Cardiac septum (tissue), 1 donor: ENCODE results near the gene UTS2R. TPM values are rescaled to one million over a fixed set of nuclear protein-coding genes. Genes with fewer than 3 reads are reported as not detected.

Experiments used
- DNase-seq: peaks from one replicate; pipeline ENCODE4 v3.0.0-alpha.2; 2020; ENCODE audit warnings: low spot score
- intact Hi-C: fragments of 100-400 bp; cut with DNase I; formaldehyde crosslinking; loops from one replicate; pipeline ENCODE4 v1.14.0; 2022
- long read RNA-seq: library from polyadenylated mRNA; unstranded; transcript quantifications from one replicate; pipeline ENCODE4 v2.0.0, GENCODE V29; 2021
- total RNA-seq: library from RNA; stranded (reverse); fragmentation: NEBNext Ultra II Directional; extraction: Animal tissue kit (Norgen Biotek cat#: 25700); gene quantifications from one replicate; pipeline ENCODE4 v1.2.1, GENCODE V29; 2021
- donor health status: DM: no; HTN: no; CAD: no.

Gene UTS2R
- 0.51 TPM for total RNA-seq
- long read RNA-seq = 0 reads

DNA sequence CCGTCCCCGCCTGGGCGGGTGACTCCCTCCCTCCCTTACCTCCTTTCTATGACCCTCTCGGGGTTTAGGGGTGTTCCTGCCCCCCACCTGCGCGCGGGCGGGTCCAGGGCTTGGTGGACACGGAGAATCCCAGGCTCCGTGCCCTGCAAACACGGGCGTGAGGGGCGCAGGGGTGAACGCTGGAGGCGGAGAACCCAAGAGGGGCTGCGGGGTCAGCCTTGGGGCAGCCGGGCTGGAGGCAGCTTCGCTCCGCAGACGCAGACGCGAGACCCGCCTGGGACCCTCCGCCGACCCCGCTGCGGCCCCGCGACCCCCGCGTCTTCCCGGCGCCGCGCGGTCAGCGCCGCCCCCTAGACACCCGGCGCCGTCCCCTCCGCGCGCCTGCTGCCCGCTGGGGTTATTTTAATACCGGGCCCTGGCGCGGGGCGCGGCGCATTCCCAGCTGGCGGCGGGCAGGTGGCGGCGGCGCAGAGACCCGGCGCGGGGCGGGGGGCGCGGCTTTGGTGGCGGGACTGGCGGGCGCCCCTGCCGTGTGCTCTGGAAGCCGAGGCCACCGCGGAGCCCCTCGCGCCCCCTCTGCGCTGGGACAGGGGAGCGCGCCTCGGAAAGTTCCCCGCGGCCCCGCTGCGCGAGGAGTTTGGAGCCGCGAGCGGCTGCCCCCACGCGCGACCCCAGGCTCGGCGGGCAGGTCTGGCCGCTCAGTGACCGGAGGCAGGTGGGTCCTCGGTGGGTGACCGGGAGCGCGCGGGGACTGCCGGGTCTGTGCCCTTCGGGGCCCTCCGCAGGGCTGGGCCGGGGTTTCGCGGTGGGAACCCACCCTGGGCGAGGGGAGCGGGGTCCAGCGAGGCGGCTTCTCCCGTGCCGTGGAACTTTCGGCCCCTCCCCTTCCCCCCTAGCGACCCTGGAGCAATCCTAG, at the start of gene UTS2R:
TSS of gene UTS2R (plus strand) at position 433 of the 916 bp plus-strand sequence. CDS start 2,560 bp downstream, outside the sequence.
- intact Hi-C loops = no loop called here
- no peak for DNase-seq

DNA sequence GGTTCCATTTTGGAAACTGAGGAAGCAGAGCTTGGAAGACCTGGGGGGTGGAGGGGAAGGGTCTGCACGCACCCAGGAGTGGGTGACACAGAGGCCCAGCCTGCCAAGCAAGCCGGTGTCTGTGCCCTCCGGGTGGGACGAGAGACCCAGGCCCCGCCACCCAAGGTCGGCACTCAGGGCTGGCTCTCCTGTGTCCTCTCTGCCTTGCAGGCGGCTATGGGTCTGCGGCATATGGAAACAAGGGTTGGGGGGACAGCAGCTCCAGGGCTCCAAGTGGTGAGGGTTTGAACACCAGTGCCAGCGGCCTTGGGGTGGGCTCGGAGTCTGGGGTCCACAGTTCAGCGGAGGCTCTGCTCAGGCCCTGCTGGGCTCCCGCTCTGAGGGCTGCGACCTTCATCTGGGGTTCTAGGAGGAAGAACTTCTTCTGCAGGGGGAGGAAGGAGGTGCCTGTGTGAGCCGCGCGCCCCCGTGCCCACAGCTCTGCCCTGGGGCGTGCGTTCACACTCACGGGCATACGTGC, 49.6 kb upstream of the UTS2R start:
- intact Hi-C loops = loop anchor here (2.0 to 5.0 kb wide), 2 partner anchors 85 to 115 kb away; no protein-coding TSS in a partner anchor
- DNase-seq = no peak

DNA sequence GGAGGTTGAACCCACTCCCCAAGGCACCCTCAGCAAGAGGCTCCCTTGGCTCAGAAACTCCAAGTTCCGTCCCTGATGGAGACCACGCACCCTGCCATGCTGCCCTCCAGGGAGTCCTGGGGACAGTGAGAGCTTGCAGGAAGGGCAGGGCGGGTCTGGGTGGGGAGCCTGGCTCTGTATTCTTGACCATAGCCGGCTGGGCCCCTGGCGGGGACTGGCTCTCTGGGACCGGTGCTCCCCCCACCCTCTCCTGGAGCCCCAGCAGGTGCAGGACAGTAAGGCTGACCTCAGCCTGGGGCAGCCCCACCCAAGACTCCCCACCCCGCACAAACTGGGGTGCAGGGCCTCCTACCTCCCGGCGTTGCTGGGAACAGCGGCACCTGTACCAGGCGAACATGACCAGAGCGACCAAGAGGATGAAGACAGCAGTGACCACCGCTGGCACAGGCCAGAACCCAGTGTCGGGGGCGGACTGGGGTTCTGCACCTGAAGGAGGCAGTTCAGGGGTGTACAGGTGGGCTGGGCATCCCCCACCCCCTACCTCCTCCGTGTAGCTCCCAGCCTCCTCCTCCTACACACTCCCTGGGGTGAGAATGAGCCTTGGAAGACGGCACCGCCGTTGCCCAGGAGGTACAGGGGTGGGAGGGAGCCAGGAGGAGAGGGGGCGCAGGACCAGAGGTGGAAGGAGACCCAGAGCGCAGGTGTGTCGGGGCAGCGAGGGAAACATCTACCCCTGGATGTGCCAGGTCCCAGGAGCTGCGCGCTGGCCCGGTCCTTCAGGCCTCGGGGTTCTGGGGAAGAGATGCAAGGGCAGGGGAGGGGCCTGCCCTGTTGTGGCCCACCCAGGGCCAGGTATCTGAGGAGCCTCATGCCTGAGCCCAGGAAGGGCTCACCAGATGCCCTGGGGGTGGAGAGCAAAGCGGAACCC, 48.8 kb upstream of the UTS2R start:
- intact Hi-C loops = loop anchor here (5.0 kb wide), 1 partner anchor 115 kb away; no protein-coding TSS in a partner anchor
- DNase-seq = no peak

DNA sequence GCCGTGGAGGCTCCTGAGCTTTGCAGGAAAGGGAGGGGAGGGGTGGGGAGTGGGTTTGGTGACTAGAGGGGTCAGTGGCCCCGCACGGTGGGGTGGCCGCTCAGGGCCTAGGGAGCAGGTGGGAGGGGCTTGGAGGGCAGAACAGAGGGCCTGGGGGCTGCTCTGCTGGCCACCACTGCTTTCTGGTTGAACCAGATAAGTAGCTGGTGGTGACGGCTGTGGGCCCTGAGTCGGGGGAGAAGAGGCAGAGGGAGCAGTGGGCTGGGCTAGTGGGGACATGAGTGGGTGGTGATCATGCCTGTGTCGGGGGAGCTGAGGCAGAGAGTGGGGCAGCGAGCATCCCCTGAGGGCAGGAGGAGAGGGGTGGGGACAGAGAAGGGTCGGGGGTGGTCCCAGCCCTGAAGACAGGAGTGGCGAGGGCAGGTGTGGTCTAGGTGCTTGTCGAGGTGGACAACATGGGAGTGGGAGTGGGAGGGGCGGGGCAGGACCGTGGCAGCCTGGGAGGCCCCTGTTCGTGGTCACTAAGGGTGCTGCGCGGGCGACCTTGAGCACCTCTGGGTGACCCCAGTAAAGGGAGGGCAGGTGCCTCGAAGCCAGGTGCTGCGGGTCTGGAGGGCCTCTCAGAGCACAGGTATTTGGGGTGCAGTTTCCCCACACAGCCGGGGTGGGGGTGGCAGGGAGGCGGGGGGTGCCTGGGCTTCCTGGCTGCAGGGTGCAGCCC, 47.9 kb upstream of the UTS2R start:
- DNase-seq = no peak
- intact Hi-C loops = loop anchor here (5.0 kb wide), 1 partner anchor 116 kb away; no protein-coding TSS in a partner anchor

DNA sequence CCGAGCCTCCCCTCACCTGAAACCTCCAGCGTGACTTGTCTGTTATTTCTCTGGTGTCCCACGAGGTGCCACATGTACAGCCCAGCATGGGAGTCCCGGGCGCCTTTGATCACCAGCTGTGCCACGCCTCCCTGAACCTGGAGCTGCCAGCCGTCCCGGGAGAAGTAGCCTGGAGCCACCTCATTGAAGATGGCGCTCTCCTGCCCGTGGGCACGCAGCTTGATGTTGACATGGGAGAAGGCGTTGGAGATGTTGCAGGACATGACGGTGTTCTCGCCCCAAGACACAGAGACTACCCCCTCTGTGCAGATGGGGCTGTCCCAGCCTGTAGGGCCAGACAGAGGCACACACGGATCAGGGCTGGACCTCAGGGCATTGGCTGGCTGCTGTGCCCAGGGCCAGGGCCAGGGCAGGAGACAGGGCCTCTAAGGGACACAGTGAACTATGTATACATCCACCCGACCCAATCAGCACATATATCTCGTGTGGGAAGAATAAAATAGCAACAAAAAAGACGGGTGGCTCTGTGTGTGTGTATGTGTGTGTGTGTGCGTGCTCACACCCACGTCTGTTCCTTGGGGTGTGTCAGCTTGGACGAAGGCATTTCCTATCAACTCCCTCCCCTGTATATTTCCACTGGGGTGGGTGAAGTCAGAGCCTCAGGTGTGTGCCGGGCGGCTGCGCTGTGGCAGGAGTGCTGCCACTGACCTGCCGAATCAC, 46.8 kb upstream of the UTS2R start:
- intact Hi-C loops = loop anchor here (5.0 kb wide), 1 partner anchor 117 kb away; no protein-coding TSS in a partner anchor
- no peak for DNase-seq

DNA sequence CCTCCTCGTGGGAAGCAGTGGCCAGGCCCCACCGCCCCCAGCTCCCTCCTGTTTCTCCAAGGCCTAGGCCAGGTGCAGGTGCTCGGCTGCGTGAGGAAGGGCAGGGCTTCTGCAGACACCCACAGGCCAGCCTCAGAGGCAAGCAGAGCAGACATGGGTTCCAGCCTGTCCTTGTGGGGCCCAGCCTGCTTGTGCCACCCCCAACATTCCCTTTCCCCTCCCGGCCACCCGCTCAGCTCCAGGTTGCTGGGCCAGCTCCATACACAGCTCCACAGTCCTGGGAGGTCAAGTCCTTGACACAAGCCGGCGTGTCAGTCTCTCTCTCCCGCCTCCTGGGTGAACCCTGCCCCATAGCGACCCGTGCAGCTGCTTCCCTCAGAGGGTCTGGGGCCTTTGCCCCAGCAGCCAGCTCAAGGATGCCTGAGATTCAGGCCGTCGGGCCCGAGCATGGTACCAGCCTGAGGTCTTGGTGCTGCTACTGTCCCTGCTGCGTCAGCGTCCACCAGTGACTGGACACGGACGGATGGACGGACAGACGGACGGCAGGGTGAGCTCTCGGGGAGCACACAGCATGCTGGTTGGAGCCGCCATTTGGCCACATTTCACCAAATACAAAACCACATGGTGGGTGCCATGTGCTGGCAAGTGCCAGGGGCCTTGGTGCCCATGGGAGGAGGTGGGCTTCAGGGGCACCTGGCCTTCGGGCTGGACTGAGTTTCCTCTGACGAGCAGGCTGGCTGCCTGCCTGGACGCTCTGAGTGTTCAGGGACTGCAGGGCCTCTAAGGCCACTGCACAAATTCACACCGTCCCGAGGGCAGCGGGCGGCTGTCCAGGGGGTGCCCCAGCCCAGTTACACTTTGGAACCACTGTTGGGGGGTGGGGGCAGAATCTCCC, 46.0 kb upstream of the UTS2R start:
- no peak for DNase-seq

DNA sequence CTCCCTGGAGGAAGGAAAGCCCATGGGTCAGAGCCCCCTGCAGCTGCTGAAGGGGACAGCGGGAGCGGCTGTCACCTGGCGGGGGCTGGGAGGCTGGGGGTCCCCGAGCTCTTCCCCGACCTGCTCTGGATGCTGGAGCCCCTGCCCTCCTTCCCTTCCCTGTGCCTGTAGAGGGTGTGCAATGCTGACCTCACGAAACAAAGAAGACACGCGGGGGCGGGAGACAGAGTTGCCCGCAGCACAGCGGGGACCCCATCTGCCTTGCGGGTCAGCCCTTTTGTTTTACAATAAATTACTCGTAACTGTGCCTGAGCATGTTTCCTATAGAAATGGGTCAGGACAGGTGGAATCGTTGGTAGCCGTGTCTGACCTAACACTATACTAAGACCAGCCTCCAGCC, 44.3 kb upstream of the UTS2R start:
- intact Hi-C loops = no loop called here
- no peak for DNase-seq

More for the DNA sequence above, 46.0 kb upstream of the UTS2R start:
- intact Hi-C loops = no loop called here

DNA sequence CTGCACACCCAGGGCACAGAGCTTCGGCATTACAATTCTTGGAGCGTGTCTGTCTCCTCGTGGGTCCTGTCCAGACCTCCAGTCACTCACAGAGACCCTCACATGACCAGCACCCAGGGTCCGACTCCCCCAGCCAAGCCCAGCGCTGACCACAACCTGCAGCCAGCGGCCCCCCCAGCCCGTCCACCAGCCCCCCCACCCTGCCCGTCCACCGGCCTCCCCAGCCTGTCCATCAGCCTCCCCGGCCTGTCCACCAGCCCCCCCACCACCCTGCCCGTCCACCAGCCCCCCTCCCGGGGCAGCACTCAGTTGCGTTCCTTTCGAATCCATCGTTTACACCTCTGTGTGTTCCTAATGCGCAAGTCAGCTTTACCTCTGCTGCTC, 43.8 kb upstream of the UTS2R start:
- intact Hi-C loops = no loop called here
- no peak for DNase-seq

DNA sequence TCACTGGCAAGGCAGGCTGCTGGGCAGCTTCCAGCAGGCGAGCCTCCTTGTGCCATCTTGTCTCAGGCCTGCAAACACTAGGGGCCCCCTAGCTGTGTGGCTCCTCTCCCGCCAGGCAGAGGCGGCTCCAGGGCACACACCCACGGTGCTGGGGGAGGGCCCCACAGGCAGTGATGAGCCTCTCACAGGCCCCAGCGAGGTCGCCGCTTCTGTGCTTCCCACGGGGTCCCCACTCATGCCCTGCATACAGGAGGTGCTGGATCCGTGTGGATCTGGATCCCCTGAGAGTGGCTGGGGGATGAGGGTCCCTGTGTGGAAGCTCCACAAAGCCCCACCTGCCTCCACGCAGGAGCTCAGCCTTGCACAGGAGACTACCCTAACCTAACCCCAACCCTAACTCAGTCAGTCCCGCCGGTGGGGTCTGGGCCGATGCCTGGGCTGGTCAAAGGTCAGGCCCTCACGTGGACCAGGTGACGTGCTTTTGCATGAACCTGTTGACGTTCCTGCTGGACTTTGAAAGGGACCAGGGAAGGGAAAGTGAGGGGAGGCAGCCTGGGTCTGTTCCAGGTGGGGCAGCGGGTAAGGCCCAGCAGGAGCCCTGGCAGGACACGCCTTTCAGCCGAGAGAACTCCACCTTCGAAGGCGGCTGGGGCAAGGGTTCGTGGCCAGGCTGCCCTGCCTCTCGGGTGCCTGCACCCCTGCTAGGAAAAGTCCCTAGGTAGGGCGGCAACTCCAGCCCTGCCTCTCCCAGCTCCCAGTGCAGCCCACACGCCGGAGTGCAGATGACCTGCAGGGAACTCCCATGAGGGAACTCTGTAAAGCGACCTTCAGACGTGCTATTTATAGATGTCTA, 43.2 kb upstream of the UTS2R start:
- no peak for DNase-seq
- intact Hi-C loops = no loop called here

DNA sequence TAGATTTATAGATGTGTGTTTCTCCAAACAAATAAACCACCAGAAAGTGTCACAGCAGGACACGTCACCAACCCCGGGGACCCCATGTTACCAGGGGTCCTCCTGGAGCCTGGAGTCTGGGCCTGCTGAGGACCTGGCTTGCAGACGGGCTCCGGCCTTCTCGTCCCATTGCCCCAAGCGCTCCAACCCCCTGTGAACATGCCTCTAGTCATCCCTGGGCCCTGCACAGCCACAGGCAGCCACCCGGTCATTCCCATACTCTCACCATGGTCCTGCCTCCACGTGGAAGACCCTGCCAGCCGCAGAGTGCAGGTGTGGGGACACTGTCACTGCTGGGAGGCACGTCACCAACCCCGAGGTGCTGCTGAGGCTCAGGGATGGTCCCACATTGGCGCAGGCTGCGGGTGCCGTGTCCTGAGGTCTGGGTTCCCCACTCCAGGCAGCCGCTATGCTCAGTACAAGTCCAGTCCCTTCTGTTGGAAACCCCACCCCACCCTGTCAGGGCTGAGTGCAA, 42.5 kb upstream of the UTS2R start:
- DNase-seq = no peak
- intact Hi-C loops = no loop called here

DNA sequence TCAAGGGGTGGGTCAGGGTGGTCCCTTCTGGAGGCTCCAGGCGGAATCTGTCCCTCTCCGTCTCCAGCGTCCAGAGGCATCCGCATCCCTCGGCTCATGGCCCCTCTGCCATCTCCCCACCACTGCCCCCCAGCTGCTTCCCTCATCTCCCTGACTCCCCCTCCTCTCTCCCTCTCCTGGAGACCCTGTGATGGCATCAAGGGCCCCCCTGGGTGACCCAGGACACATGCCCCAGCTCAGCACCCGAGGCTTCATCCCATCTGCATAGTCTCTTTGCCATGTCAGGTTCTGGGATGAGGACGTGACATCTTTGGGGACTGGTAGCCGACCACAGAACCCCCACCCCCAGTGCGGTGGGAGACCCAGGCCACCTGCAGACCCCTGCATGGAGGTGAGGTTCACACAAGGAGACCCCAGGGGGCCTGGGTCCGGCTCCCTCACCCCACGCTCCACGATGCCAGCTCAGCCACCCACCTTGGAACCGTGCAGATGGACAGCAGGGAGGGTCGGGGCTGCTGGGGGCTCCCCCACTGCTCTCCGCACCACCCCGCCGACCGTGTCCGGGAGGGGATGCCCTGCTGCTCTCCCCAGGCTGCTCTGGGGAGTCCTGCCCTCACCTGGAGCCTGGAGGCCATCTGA, 41.8 kb upstream of the UTS2R start:
- no peak for DNase-seq
- intact Hi-C loops = no loop called here

DNA sequence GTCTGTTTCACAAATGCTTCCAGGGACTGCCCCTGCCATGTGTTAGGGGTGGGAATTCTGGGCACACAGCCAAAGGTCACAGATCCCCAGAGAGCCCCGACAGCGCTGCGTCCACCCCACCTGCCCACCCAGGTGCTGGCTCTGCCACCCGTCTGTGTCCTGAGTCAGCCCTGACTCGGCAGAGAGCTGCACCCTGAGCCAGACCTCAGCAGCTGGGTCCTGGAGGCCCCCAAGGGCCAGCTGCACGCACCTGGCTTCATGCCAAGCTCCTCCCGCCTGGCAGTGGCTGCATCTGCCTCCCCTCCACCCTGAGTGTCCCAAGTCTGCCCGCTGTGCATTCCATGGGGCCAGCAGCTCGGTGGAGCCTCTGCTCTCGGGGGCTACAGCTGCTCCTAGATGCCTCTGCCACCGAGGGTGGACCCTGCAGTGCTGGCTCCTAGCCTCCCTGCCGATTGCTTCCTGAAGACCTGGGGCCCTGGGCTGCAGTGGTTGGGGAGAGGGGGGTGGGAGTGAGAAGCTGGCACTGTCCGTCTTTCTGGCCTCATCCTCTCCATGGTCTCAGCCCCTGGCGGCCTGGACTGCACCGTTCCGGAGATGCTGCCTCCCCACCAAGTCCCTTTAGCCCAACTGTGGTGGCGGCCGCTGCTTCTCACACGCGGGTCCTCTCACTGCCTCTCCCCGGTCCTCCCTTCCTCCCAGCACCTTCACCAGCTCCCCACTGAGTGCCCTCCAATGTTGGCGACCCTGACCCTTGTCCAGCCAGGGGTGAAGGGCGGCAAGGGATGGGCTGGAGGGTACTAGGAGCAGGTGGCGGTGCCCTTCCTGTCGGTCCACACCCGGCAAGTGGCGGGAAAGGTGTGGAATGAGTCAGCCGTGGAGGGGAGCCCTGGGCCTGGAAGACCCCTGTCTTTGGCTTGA, 41.0 kb upstream of the UTS2R start:
- no peak for DNase-seq
- intact Hi-C loops = no loop called here

DNA sequence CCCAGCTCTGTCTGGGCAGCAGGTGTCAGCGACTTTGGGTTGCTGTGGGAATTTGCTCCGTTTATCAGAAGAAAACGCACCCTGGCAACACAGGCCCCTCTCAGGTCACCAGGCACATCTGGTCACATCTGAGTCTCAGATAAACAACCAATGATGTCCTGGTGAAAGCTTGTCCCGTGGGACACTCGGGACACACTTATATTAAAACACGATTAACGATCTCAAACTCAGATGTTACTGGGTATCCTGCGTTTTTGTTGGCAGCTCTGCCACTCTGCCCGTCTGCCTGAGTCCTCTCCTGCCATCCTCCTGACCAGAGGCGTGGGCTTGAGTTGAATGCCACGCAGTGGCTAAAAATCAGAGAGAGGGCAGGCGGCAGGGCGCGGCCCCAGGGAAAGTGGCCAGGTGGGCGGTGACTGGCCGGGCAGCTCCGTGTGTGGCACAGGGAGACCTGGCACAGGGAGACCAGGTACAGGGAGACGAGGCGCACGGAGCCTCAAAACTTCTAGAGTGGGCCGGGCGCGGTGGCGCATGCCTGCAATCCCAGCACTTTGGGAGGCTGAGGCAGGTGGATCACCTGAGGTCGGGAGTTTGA, 40.1 kb upstream of the UTS2R start:
- DNase-seq = no peak
- intact Hi-C loops = no loop called here

DNA sequence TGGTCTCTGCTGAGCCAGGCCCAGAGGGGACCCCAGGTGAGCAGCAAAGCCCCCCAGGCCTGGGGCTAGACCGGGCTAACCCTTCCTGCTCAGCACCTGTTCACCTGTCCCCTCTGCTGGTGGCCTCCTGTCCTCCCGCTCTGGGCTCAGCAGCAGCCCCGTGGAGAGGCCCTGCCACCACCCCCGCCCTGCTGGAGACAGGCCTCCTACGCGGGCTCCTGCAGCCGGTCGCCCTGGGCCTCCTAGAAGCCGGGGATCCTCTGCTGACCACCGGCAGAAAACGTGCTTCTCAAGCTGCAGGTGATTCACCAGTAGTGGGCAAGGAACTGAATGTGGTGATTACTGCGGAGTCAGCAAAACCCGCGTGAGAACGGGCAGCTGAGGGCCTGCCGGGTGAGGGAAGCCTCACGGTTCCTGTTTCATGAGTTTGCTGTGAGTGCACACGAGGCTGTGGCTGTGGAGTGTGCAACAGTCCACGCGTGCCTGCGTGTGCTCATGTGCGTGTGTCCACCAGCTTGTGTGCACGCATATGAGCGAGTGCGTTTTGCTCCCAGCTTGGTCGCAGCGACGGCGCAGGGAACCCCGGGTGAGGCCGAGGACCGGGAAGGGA, 38.8 kb upstream of the UTS2R start:
- intact Hi-C loops = no loop called here
- peak; percentile 90 for DNase-seq
